ENCODE results near the gene NEK4. TPM values are rescaled to one million over a fixed set of nuclear protein-coding genes. Genes with fewer than 3 reads are reported as not detected.

NEK4 gene
- total and polyA plus RNA-seq, 10 of the 15 experiments (the other 5 are each of a cell fraction or from before 2014, with no cell fraction given) = 7.0 to 29.1 (median 16.4) TPM

GRCh38 chr3:52731590-52731989, 39.1 kb downstream of the NEK4 start:
- H3K27ac ChIP-seq (ENCODE audit: control insufficient read depth, insufficient read depth) = no peak overlapping the region
- WGBS (ENCODE audit: insufficient coverage, insufficient replicate concordance, low lambda C conversion rate, missing lambda C conversion rate) = 95% methylated on average over 14 of the region's 14 CpGs
- H3K4me3 ChIP-seq = no peak overlapping the region
- ChIA-PET RAD21 (ENCODE audit: unreplicated experiment) (no interaction called here), POLR2A (no interaction called here), CTCF (interaction anchor here (0.6 kb wide), 1 partner anchor 938 kb away, joined by 3 read pairs; no protein-coding TSS in a partner anchor), SMC1A (ENCODE audit: uncharacterized antibody, unreplicated experiment) (interaction anchor here (1.3 kb wide), 1 partner anchor 12 kb away, joined by 3 read pairs; no protein-coding TSS in a partner anchor)
- H3K9ac ChIP-seq (ENCODE audit: control insufficient read depth, insufficient read depth, low read length) = no peak overlapping the region
- H3K4me1 ChIP-seq (ENCODE audit: control insufficient read depth, insufficient read depth, low read length) = no peaks in the 10 kb centered on the region
- TF ChIP-seq HDAC2 (IDR thresholded peaks at IDR 0.05) (no peak), EP300 (IDR thresholded peaks at IDR 0.05; ENCODE audit: borderline replicate concordance in 1 of 2, control insufficient read depth in 1 of 2, low read depth in 2 of 2, low read length in 2 of 2) (no peak), EZH2 (IDR thresholded peaks at IDR 0.05; ENCODE audit: borderline replicate concordance, control insufficient read depth, low read depth, low read length) (no peak), JUNB (IDR thresholded peaks at IDR 0.05) (no peak), TCF7 (IDR thresholded peaks at IDR 0.05; ENCODE audit: borderline replicate concordance) (no peak), BCL3 (IDR thresholded peaks at IDR 0.05; ENCODE audit: borderline replicate concordance, insufficient read depth, low read depth, low read length, poor library complexity, severe bottlenecking) (no peak), ZBED1 (IDR thresholded peaks at IDR 0.05; ENCODE audit: borderline replicate concordance) (no peak), SKIL (IDR thresholded peaks at IDR 0.05; ENCODE audit: low read depth, poor library complexity, severe bottlenecking) (no peak), NRF1 (conservative IDR thresholded peaks at IDR 0.05; ENCODE audit: low read depth, low read length) (no peak), NKRF (conservative IDR thresholded peaks at IDR 0.05) (no peak), RFX5 (IDR thresholded peaks at IDR 0.05; ENCODE audit: low read depth, low read length) (no peak), CHD2 (IDR thresholded peaks at IDR 0.05; ENCODE audit: borderline replicate concordance, low read depth, low read length) (no peak), GATAD2B (conservative IDR thresholded peaks at IDR 0.05; ENCODE audit: low read depth) (no peak), TCF3 (IDR thresholded peaks at IDR 0.05; ENCODE audit: borderline replicate concordance, insufficient read depth, low read depth, low read length) (no peak), HDGF (IDR thresholded peaks at IDR 0.05) (no peak), NR2C1 (IDR thresholded peaks at IDR 0.05) (no peak), PKNOX1 (IDR thresholded peaks at IDR 0.05) (no peak), STAT1 (conservative IDR thresholded peaks at IDR 0.05) (no peak)
- no peak for ATAC-seq
- H3K27me3 ChIP-seq (replicated peaks in 1 of 2; ENCODE audit: control insufficient read depth in 2 of 2, insufficient read depth in 2 of 2, low read length in 1 of 2) = no peaks in the 10 kb centered on the region
- peaks cover 0 to 8% of the 10 kb centered on the region in 2 experiments; a peak in 2 of 4 replicates for H3K36me3 ChIP-seq (ENCODE audit: control insufficient read depth in 2 of 2, insufficient read depth in 2 of 2, low read length in 1 of 2)
- H3K4me2 ChIP-seq (ENCODE audit: control insufficient read depth, insufficient read depth) = no peak overlapping the region
- in situ Hi-C loops (cut with MboI) (no loop called here), intact Hi-C loops (cut with micrococcal nuclease; ENCODE audit: unreplicated experiment) (no loop called here)
- peaks cover 18% of the 10 kb centered on the region for H3K9me3 ChIP-seq (replicated peaks; ENCODE audit: control insufficient read depth, insufficient read depth, low read length)
- H2AFZ ChIP-seq (ENCODE audit: control insufficient read depth, low read depth, low read length) = no peak overlapping the region
- BruUV-seq (replicated peaks) = no TSS peak
- DNase-seq (ENCODE audit: low read depth, low spot score) = no peak
- H4K20me1 ChIP-seq (ENCODE audit: control insufficient read depth, insufficient read depth) = no peaks in the 10 kb centered on the region
- H3K79me2 ChIP-seq (ENCODE audit: control insufficient read depth, insufficient read depth, low read length) = no peaks in the 10 kb centered on the region
- FAIRE-seq = no peak

Measured in GM12878 (cell line).